Measurements from ENCODE around the gene NFS1.

NFS1 gene

DNA sequence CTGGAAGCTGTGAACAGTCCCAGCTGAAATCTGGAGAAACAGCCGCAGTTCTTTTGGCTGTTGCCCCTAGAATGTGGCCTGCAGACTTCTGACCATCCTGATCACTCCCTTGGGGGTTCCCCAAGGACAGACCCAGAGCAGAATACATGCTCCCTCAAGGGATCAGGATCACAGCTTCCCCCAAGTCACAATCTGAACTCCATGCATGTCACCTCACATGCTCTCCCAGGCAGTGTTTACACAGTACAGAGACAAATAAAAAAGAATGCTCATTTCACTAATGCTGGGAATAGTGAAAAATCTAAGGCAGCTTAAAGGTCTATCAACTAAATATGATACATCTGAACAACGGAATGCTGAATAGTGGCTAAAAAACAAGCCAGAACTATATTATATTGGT is 63.1 kb downstream of the NFS1 start:
- DNase-seq, result no peak

DNA sequence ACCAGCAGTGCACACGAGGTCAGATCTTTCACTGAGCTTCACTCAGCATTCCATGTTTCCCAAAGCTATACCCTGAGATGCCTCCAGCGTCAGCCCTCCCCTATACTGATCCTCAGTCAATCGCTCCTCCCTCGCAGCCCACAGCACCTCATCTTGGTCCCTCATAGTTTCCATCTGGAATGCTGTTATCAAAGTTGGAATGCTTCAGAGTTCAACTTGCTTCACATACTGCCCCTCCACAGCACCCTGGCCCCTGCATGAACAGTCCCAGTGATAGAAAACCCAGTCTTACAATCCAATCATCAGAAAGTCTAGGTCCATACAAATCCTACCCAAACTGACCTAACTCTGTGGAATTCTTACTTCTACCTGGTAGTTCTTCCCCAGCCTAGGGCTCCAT is 63.5 kb downstream of the NFS1 start:
- no peak for DNase-seq

DNA sequence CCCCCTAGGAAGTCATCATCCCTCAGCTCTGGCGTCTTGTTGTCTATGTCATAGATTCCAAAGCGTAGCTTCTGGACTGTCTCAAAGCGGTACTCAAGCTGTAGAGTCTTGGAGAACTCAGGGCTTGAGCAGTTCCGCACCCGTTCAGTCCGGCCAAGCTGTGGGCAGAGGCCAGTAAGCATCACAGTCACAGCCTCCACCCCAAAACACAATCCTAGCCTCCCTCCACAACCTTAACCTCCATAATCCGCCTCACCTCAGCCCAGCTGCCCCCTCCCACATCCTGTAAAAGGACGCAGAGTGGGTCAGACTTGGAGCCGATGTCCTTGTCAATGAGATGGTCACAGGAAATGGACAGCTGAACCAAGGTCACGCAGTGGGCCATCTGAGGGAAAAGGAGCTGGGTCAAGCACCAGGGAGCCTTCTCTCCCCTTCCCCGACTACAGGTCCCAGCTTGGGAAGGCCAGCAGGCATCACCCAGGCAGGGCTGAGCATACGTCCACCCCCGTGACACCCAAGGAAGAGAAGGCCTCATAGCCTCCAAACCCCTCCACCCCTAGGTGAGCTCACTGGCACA is 66.5 kb downstream of the NFS1 start:
- no peak for DNase-seq

DNA sequence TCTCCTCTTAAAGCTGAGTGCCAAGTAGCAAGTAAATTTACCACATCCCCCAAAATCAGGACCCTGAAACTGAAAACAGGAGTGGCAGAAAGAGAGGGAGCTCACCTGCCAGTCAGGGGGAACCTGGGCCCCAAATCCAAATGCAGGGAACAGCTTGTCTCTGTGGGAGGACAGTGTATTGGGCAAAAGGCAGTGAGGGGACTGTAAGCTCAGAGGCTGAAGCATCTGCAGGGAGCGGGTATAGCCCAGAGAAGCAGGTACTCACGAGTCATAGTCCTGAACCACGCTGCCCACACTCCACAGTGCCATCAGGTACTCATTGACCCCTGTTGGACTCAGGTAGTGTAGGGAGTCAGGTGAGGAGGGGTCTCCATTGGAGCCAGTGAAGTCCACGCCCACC is 68.5 kb downstream of the NFS1 start:
- no peak for DNase-seq

DNA sequence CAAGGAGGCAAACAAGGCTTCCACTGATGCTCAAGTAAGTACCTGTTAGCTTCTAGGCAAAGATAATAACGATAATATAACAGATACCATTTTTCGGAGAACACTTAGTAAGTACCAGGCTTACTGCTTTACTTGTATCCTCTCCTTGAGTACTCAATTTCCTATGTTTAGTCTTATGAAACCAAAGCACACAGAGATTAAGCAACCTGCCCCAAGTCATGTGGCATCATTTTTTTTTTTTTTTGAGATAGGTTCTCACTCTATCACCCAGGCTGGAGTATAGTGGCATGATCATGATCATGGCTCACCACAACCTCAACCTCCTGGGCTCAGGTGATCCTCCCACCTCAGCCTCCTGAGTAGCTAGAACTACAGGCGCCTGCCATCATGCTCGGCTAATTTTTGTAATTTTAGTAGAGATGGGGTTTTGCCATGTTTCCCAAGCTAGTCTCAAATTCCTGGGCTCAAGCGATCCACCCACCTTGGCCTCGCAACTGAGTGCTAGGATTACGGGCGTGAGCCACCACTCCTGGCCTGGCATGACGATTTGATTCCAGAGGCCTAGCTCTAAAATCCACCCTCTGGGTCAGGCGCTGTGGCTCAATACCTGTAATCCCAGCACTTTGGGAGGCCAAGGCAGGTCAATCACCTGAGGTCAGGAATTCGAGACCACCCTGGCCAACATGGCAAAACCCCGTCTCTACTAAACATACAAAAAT is 69.6 kb downstream of the NFS1 start:
- no peak for DNase-seq

DNA sequence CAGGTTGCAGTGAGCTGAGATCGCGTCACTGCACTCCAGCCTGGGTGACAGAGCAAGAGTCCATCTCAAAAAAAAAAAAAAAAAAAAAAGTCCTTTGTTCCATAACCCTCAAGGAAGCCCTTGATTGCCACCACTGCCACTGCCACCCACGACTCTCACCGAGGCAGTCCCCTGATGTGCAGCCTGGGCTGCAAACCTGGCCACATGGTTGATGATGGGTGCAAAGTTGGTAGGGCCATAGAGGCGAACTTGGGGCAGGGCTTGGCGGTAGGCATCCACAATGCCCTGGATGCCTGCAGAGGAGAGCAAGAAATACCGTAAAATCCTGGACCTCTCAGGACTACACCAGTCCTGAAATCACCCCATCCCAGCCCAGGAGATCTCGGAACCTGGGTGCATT is 72.0 kb downstream of the NFS1 start:
- DNase-seq, result no peak

DNA sequence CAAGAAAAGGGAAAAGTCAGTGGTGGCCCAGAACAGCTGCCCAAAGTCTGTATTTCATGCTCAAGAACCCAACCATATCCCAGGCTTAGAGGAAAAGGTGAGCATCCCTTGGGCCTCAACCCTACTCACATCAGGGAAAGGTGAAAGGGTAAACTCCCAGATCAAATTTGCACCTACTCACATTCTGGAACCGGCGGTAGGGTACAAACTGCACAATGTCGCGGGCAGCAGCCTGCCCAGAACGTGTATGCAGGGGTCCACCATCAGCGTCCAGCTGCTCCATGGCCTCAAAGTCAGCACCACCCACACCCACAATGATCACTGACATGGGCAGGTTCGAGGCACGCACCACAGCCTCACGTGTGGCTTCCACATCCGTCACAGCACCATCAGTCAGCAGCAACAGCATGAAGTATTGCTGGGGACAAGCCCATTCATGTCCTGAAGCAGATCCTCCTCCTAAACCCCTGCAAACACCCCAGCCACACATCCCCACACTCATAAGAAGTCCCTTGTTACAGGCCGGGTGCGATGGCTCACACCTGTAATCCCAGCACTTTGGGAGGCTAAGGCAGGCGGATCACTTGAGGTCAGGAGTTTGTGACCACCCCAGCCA is 72.7 kb downstream of the NFS1 start:
- no peak for DNase-seq

DNA sequence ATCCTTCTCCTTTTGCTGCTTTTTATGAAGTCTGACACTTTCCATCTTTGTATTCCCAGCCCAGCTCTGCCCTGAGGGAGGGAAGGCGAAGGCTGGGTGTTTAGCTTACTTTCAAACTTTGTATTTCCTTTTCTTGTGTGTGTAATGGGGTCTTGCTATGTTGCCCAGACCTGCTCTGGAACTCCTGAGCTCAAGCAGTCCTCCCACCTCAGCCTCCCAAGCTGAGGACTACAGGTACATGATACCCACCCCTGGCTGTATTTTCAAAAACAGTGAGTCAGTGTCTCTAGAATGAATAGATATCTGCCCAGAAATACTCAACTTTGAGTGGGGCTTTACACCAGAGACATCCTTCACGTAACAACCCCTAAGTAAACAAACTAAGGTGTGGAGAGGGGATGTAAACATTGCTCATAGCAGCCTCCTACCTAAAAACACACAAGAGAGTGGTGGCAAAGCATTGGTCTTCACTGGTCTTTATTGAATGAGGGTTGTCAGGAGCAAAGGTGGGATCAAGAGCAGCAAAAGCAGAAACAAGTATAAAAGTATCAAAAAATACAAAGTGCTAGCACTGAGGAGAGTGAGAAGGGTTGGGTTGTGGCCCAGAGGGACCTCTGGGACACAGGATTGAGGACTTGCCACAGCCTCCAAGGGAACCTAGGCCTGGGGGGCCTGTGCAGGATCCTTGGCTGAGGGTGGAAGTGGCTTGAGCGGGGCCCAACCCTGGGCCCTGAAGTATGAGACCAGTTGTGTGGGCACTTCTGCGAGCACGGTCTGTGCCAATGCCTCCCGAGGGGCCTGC is 73.4 kb downstream of the NFS1 start:
- no peak for DNase-seq

DNA sequence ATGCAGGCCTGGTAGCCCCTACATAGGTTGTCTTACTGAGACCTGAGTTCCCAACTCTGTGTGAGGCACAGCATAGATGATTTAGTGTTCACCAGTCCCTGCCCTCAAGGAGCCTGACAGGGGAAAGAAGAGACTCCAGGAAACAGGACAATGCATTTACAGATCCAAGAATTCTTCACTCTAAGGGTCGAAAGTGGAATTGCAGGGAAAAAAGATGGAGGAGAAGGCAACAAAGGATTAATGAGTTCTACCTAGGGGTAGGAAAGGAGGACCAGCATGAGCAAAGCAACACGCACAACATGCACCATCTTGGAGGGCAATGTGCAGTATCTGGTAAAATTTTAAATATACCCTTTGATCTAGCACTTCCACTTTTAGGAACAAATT is 77.6 kb downstream of the NFS1 start:
- DNase-seq, result no peak

DNA sequence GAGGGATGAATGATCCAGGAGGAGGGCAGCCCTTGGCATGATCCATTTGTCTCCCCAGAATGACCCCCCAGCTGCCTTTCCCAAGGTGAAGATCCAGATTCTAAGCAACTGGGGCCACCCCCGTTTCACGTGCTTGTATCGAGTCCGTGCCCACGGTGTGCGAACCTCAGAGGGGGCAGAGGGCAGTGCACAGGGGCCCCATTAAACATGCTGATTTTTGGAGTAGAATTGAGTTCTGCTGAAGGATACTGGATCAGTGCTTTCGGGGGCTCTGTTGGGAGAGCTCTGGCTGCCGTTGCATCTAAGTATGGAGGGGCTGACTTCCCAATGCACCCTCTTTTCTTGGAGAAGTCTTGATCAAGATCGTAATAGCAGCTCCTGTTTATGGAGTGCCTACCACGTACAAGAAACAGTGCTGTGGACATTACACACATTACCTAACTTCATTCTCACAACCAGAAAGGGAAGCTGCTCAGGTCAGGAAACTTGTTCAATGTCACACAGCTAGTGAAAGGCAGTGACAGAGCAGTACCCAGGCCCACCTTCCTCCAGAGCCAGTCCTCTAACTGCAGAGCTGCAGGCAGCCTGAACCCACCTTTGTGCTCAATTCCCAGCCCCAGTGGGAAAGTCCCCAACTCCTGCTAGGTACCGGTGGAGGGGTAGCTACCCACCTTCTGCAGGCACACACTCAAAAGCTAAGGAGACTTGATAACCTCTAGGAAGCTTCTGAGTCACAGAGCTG is 78.2 kb downstream of the NFS1 start:
- no peak for DNase-seq

DNA sequence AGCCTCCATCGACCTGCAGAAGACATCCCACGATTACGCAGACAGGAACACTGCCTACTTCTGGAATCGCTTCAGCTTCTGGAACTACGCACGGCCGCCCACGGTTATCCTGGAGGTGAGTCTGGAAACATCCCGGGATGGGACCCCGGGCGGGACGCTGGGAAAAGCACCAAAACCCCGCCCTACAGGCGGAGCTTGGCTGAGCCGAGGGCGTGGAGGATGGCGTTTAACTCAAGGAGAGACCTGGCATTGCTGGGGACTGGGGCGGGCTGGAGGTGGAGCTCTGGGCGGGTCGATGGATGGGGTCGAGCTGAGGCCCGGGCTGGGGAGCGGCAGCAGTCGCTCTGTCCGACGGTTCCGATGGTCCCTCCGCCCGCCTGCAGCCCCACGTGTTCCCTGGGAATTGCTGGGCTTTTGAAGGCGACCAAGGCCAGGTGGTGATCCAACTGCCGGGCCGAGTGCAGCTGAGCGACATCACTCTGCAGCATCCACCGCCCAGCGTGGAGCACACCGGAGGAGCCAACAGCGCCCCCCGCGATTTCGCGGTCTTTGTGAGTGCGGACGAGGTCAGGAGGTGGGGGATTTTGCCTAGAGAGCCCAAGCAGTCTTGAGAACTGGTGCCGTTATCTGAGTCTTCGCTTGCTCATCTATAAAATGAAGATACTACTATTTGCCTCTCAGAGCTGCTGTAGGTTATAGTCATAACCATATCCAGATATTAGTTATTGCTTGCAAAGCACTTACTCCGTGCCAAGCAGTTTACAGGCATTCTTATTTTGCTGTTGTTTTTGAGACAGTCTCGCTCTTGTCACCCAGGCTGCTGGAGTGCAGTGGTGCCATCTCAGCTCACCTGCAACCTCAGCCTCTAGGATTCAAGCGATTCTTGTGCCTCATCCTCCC is 79.7 kb downstream of the NFS1 start:
- DNase-seq, result peak; percentile 78

DNA sequence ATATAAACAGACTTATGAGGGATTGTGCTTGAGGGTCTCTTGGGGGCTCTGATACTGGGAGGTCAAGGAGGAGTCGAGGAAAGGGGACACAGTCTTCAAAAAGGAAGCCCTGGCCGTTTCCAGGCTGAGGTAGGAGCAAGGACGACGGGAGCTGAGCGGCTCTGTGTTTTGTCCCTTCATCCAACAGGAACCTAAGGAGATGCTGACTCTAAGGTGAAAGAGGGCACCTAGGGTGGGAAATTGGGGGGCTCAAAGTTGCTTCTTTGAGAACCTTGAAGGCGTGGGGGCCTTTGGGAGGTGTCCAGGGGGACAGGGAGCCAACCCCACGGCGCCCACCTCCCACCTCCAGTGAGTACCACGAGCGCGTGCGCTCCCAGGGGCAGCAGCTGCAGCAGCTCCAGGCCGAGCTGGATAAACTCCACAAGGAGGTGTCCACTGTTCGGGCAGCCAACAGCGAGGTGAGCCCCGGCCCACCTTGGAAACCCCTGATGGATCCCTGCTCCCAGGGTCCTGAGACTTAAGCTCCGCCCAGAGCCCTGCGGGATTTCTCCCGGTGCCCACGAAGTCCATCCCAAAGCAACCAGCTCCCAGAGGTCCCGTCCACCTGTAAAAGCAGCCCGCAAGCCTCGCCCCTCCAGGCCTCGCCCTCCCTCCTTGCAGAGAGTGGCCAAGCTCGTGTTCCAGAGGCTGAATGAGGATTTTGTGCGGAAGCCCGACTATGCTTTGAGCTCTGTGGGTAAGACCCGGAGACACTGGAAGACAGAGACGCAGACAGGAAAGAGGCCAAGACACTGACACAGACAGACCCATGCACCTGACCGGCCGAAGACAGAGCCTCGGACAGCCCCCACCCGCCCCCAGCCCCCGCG is 80.7 kb downstream of the NFS1 start:
- DNase-seq, result no peak
